PC-9 (cell line): ENCODE results near the gene MRAP2.

ENCODE experiments used
- CTCF ChIP-seq: fragments of 200-600 bp; sonication (generic); conservative IDR thresholded peaks from 2 replicates; pipeline ENCODE4 v1.6.1; 2017; ENCODE audit warnings: mixed run types, antibody characterized with exemption, mild to moderate bottlenecking, moderate library complexity
- EZH2 ChIP-seq: fragments of 200-600 bp; sonication (generic); IDR thresholded peaks from 2 replicates; pipeline ENCODE4 v1.8.0; 2017; ENCODE audit warnings: antibody characterized with exemption, low read depth

- no peak for TF ChIP-seq CTCF
- TF ChIP-seq EZH2: no peak
Measured at GRCh38 chr6:84016029-84016428, 17.5 kb upstream of the MRAP2 start.
